ENCODE measurements around the gene STEAP3. TPM values are rescaled to one million over a fixed set of nuclear protein-coding genes. Genes with fewer than 3 reads are reported as not detected.

The STEAP3 gene
- total RNA-seq, 1 experiment from 2014 or later: 27.3 TPM

- BruUV-seq (replicated peaks): no TSS peak
These were observed 20.0 kb downstream of the STEAP3 start for GRCh38 chr2:119243621-119244020.

GRCh38 chr2:119245076-119245840, 21.6 kb downstream of the STEAP3 start:
- no peak overlapping the region for H3K4me3 ChIP-seq (ENCODE audit: low read length)
- H2AFZ ChIP-seq (ENCODE audit: low read length): no peak overlapping the region
- CTCF ChIA-PET: no interaction called here
- TF ChIP-seq CTCF (conservative IDR thresholded peaks at IDR 0.05; ENCODE audit: low read depth, low read length) (no peak), EZH2 (IDR thresholded peaks at IDR 0.05; ENCODE audit: low read length, unreplicated experiment) (no peak), EZH2phosphoT487 (IDR thresholded peaks at IDR 0.05; ENCODE audit: borderline replicate concordance, low read length) (no peak)
- ATAC-seq (no peak), DNase-seq (no peak)
- H3K9ac ChIP-seq (ENCODE audit: low read length): no peak overlapping the region
- BruUV-seq (replicated peaks): no TSS peak
- no peak overlapping the region for H3K27ac ChIP-seq (ENCODE audit: low read length)
- no peaks in the 10 kb centered on the region for H3K9me3 ChIP-seq (ENCODE audit: low read length)
- no peaks in the 10 kb centered on the region for H3K27me3 ChIP-seq (ENCODE audit: low read length)
- H3K36me3 ChIP-seq (ENCODE audit: low read depth, low read length): 0 out of 2 replicates have a peak, but pooled peaks cover 5% of the 10 kb centered on the region
- peaks cover 10% of the 10 kb centered on the region for H3K4me1 ChIP-seq (ENCODE audit: insufficient read depth, low read length)
- intact Hi-C loops (cut with micrococcal nuclease): no loop called here
- no peaks in the 10 kb centered on the region for H3F3A ChIP-seq (ENCODE audit: low read length, unreplicated experiment)
- H3K79me2 ChIP-seq (ENCODE audit: low read length): no peaks in the 10 kb centered on the region
- POLR2A ChIA-PET (ENCODE audit: unreplicated experiment): no interaction called here
- H4K20me1 ChIP-seq (ENCODE audit: low read length): no peaks in the 10 kb centered on the region
- H3K9me2 ChIP-seq (replicated peaks; ENCODE audit: low read length): no peaks in the 10 kb centered on the region
- H3K4me2 ChIP-seq (ENCODE audit: low read length): no peak overlapping the region

More at GRCh38 chr2:119243621-119244020, 20.0 kb downstream of the STEAP3 start:
- DNase-seq (no peak), ATAC-seq (no peak)
- H4K20me1 ChIP-seq (ENCODE audit: low read length): no peaks in the 10 kb centered on the region
- H3K9me3 ChIP-seq (ENCODE audit: low read length): no peaks in the 10 kb centered on the region
- TF ChIP-seq EZH2 (IDR thresholded peaks at IDR 0.05; ENCODE audit: low read length, unreplicated experiment) (no peak), CTCF (conservative IDR thresholded peaks at IDR 0.05; ENCODE audit: low read depth, low read length) (no peak), EZH2phosphoT487 (IDR thresholded peaks at IDR 0.05; ENCODE audit: borderline replicate concordance, low read length) (no peak)
- ChIA-PET CTCF (no interaction called here), POLR2A (ENCODE audit: unreplicated experiment) (no interaction called here)
- H3K4me1 ChIP-seq (ENCODE audit: insufficient read depth, low read length): peaks cover 15% of the 10 kb centered on the region
- H2AFZ ChIP-seq (ENCODE audit: low read length): no peak overlapping the region
- no peak overlapping the region for H3K27ac ChIP-seq (ENCODE audit: low read length)
- H3K27me3 ChIP-seq (ENCODE audit: low read length): no peaks in the 10 kb centered on the region
- no peak overlapping the region for H3K9ac ChIP-seq (ENCODE audit: low read length)
- H3K4me3 ChIP-seq (ENCODE audit: low read length): no peak overlapping the region
- intact Hi-C loops (cut with micrococcal nuclease): no loop called here
- no peaks in the 10 kb centered on the region for H3K9me2 ChIP-seq (replicated peaks; ENCODE audit: low read length)
- no peaks in the 10 kb centered on the region for H3F3A ChIP-seq (ENCODE audit: low read length, unreplicated experiment)
- no peak overlapping the region for H3K4me2 ChIP-seq (ENCODE audit: low read length)
- H3K79me2 ChIP-seq (ENCODE audit: low read length): 0 out of 2 replicates have a peak, but pooled peaks cover 3% of the 10 kb centered on the region
- H3K36me3 ChIP-seq (ENCODE audit: low read depth, low read length): no peaks in the 10 kb centered on the region

- BruUV-seq (replicated peaks): no TSS peak
- H3F3A ChIP-seq (ENCODE audit: low read length, unreplicated experiment): no peaks in the 10 kb centered on the region
- POLR2A ChIA-PET (ENCODE audit: unreplicated experiment): no interaction called here
- H3K4me3 ChIP-seq (ENCODE audit: low read length): no peak overlapping the region
- H3K36me3 ChIP-seq (ENCODE audit: low read depth, low read length): 0 out of 2 replicates have a peak, but pooled peaks cover 5% of the 10 kb centered on the region
- no peak for ATAC-seq
- TF ChIP-seq EZH2phosphoT487 (IDR thresholded peaks at IDR 0.05; ENCODE audit: borderline replicate concordance, low read length) (no peak), CTCF (conservative IDR thresholded peaks at IDR 0.05; ENCODE audit: low read depth, low read length) (no peak), EZH2 (IDR thresholded peaks at IDR 0.05; ENCODE audit: low read length, unreplicated experiment) (no peak)
- H3K4me2 ChIP-seq (ENCODE audit: low read length): no peak overlapping the region
- H2AFZ ChIP-seq (ENCODE audit: low read length): no peak overlapping the region
- H3K9ac ChIP-seq (ENCODE audit: low read length): no peak overlapping the region
- H3K27ac ChIP-seq (ENCODE audit: low read length): no peak overlapping the region
- H3K4me1 ChIP-seq (ENCODE audit: insufficient read depth, low read length): peaks cover 4% of the 10 kb centered on the region
- CTCF ChIA-PET: no interaction called here
- H3K27me3 ChIP-seq (ENCODE audit: low read length): no peaks in the 10 kb centered on the region
- intact Hi-C loops (cut with micrococcal nuclease): no loop called here
- no peaks in the 10 kb centered on the region for H4K20me1 ChIP-seq (ENCODE audit: low read length)
- no peaks in the 10 kb centered on the region for H3K79me2 ChIP-seq (ENCODE audit: low read length)
- no peaks in the 10 kb centered on the region for H3K9me3 ChIP-seq (ENCODE audit: low read length)
- no peak for DNase-seq
- no peaks in the 10 kb centered on the region for H3K9me2 ChIP-seq (replicated peaks; ENCODE audit: low read length)
These were observed 22.2 kb downstream of the STEAP3 start for GRCh38 chr2:119245841-119246230.

All from PC-3 (cell line).